Activated CD4-positive, alpha-beta T cell treated with anti-CD3 and anti-CD28 coated beads for 36 hours (primary cell): ENCODE results near the gene ASTN2. TPM values are rescaled to one million over a fixed set of nuclear protein-coding genes. Genes with fewer than 3 reads are reported as not detected.

ENCODE experiments used
- ATAC-seq: fragments of 200-7000 bp; cut with Tn5 transposase; one replicate; pipeline ENCODE4 v1.10.0; 2021; ENCODE audit warnings: mild to moderate bottlenecking, moderate library complexity
- CTCF ChIA-PET: fragments of 350-600 bp; sonication (Branson Sonifier 250); formaldehyde crosslinking; loops from one replicate; lab custom pipeline; 2021; ENCODE audit warnings: antibody characterized with exemption; lab: Charles Lee
- POLR2A ChIA-PET: fragments of 350-600 bp; sonication (Branson Sonifier 250); formaldehyde crosslinking; loops from one replicate; lab custom pipeline; 2021; ENCODE audit warnings: antibody characterized with exemption, inconsistent platforms; lab: Charles Lee
- DNase-seq: peaks from one replicate; pipeline ENCODE4 v3.0.0-alpha.2; 2020
- H3K27ac Mint-ChIP-seq: one replicate; pipeline ENCODE4 v1.8.0; 2021; ENCODE audit warnings: mixed read lengths
- H3K27me3 Mint-ChIP-seq: one replicate; pipeline ENCODE4 v1.8.0; 2021; ENCODE audit warnings: mixed read lengths
- H3K36me3 Mint-ChIP-seq: one replicate; pipeline ENCODE4 v1.8.0; 2021; ENCODE audit warnings: low read depth, mixed read lengths
- H3K4me1 Mint-ChIP-seq: one replicate; pipeline ENCODE4 v1.8.0; 2021; ENCODE audit warnings: mixed read lengths
- H3K4me3 Mint-ChIP-seq: one replicate; pipeline ENCODE4 v1.8.0; 2021; ENCODE audit warnings: mild to moderate bottlenecking, moderate library complexity, mixed read lengths
- H3K9me3 Mint-ChIP-seq: one replicate; pipeline ENCODE4 v1.8.0; 2021; ENCODE audit warnings: low read depth, mixed read lengths
- intact Hi-C, 2 experiments: fragments of 100-400 bp; cut with DNase I in 1 of 2; cut with micrococcal nuclease in 1 of 2; formaldehyde crosslinking; loops; one replicate each; pipeline versions ENCODE4 v1.14.2 to v1.15.1; 2022 to 2024; cut with DNase I, micrococcal nuclease
- total RNA-seq, 2 experiments: library from RNA; stranded (reverse); gene quantifications; one replicate each; pipeline ENCODE4 v1.2.3, GENCODE V29; 2021

Gene ASTN2
- total RNA-seq, 2 experiments from 2014 or later: 3.0 to 4.2 TPM

DNA sequence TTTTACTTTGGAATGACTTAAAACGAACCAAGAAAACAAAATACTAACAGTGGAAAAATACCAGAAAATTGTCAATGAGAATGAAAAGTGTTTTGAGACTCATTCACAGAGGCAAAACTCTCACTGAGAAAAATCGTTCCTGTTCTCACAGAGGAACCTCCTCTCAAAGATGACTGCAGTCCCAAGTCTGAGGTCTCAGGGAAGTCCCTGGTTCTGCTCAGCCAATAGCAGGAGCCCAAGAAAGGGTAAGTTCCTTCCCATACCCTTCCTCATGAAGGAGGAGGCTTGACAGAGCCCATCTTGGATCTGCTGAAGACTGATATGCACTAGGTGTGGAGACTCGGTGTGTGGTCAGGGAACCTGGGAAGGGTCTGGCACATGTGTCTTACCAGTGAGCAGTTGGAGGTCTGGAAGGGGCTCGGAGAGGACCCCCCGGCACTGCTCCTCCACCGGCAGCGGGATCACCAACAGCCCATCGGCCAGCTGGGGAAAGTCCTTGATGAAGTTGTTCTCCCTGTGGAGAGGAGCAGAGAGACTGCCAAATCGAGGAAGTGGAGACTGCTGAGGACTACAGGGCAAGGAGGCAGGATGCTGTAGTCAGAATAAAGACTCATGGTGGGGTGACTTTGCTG is 681.7 kb downstream of the ASTN2 start:
- intact Hi-C loops: loop anchor here in 1 of 2 experiments (10.0 kb wide), 1 partner anchor 542 kb away; no protein-coding TSS in a partner anchor
- ATAC-seq (no peak), DNase-seq (no peak)
- POLR2A ChIA-PET: no interaction called here
- Mint-ChIP-seq H3K27ac (no peak overlapping the region), H3K9me3 (no peaks in the 10 kb centered on the region), H3K27me3 (peaks cover 18% of the 10 kb centered on the region), H3K4me3 (no peak overlapping the region), H3K36me3 (no peaks in the 10 kb centered on the region), H3K4me1 (no peaks in the 10 kb centered on the region)
- CTCF ChIA-PET: no interaction called here

- ChIA-PET POLR2A (no interaction called here), CTCF (interaction anchor here (3.6 kb wide), 1 partner anchor 10 kb away, joined by 14 read pairs; no protein-coding TSS in a partner anchor)
- Mint-ChIP-seq H3K9me3 (no peaks in the 10 kb centered on the region), H3K4me3 (no peak overlapping the region), H3K27ac (no peak overlapping the region), H3K27me3 (peaks cover 5% of the 10 kb centered on the region), H3K36me3 (no peaks in the 10 kb centered on the region), H3K4me1 (no peaks in the 10 kb centered on the region)
- intact Hi-C loops: no loop called here
- no peak for DNase-seq
- no peak for ATAC-seq
Observed at GRCh38 chr9:116726602-116727001, 688.3 kb downstream of the ASTN2 start.

GRCh38 chr9:116724123-116724522 is 690.7 kb downstream of the ASTN2 start:
- POLR2A ChIA-PET: no interaction called here
- Mint-ChIP-seq H3K4me1 (no peaks in the 10 kb centered on the region), H3K4me3 (no peak overlapping the region), H3K27me3 (peaks cover 10% of the 10 kb centered on the region), H3K36me3 (peaks cover 2% of the 10 kb centered on the region), H3K27ac (no peak overlapping the region), H3K9me3 (no peaks in the 10 kb centered on the region)
- intact Hi-C loops: no loop called here
- DNase-seq: no peak
- CTCF ChIA-PET: interaction anchor here (0.6 kb wide), 1 partner anchor 20 kb away, joined by 3 read pairs; no protein-coding TSS in a partner anchor
- no peak for ATAC-seq

DNA sequence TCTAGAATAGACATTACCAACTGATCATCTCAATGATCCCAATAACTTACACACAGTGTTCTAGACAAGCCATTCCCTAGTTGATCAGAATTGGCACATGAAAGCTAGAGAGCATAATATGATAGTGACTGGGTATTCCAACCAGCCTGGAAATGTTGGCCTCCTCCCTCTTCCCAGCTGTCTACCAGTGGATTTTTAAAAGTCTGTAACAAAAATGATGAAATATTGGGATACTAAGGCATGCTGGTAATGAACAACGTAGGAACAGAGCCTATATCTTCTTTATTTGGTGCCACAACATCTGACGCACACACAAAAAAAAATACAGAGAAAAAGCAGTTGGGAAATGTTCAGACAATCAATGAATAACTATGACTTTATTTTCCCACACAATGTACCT is 692.9 kb downstream of the ASTN2 start:
- no peak for DNase-seq
- intact Hi-C loops: no loop called here
- no peak overlapping the region for H3K4me3 Mint-ChIP-seq

DNA sequence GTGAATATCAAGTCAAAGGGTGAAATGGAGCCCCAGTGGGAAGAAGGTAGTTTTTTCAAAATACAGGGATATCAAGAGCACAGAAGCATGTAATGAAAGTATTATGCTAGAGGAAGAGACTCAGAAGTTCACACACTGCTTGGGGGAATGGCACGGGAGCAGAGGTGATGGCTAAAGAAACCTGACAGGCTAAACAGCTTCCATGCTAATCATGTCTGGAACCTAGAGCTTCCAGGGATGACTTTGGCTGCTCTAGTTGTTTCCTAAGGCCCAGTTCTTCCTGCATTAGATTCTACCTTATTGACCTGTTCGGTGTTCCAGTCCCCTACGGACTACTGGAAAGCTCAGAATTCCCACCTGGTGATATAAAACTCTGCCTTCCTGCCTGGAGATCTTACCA is 693.4 kb downstream of the ASTN2 start:
- CTCF ChIA-PET: interaction anchor here (0.5 kb wide), 1 partner anchor 228 kb away, joined by 3 read pairs; no protein-coding TSS in a partner anchor
- Mint-ChIP-seq H3K4me1 (no peaks in the 10 kb centered on the region), H3K27me3 (peaks cover 5% of the 10 kb centered on the region), H3K4me3 (no peak overlapping the region), H3K27ac (no peak overlapping the region), H3K9me3 (no peaks in the 10 kb centered on the region), H3K36me3 (peaks cover 2% of the 10 kb centered on the region)
- POLR2A ChIA-PET: no interaction called here
- ATAC-seq (no peak), DNase-seq (no peak)
- intact Hi-C loops: no loop called here

More for the DNA sequence above, 692.9 kb downstream of the ASTN2 start:
- H3K4me1 Mint-ChIP-seq: no peaks in the 10 kb centered on the region
- no peak overlapping the region for H3K27ac Mint-ChIP-seq
- H3K27me3 Mint-ChIP-seq: peaks cover 5% of the 10 kb centered on the region
- ChIA-PET CTCF (interaction anchor here (0.5 kb wide), 1 partner anchor 228 kb away, joined by 3 read pairs; no protein-coding TSS in a partner anchor), POLR2A (no interaction called here)
- H3K9me3 Mint-ChIP-seq: no peaks in the 10 kb centered on the region
- ATAC-seq: no peak
- H3K36me3 Mint-ChIP-seq: peaks cover 2% of the 10 kb centered on the region

- CTCF ChIA-PET: no interaction called here
- DNase-seq: no peak
- POLR2A ChIA-PET: no interaction called here
- Mint-ChIP-seq H3K9me3 (no peaks in the 10 kb centered on the region), H3K36me3 (peaks cover 2% of the 10 kb centered on the region), H3K27ac (no peak overlapping the region), H3K4me1 (no peaks in the 10 kb centered on the region), H3K4me3 (no peak overlapping the region), H3K27me3 (peaks cover 5% of the 10 kb centered on the region)
- no peak for ATAC-seq
- intact Hi-C loops: no loop called here
Observed at GRCh38 chr9:116720111-116720510, 694.7 kb downstream of the ASTN2 start.

GRCh38 chr9:116718111-116718510 is 696.7 kb downstream of the ASTN2 start:
- ATAC-seq: no peak
- POLR2A ChIA-PET: no interaction called here
- no peak overlapping the region for H3K27ac Mint-ChIP-seq
- no peaks in the 10 kb centered on the region for H3K9me3 Mint-ChIP-seq
- no peak overlapping the region for H3K4me3 Mint-ChIP-seq
- peaks cover 2% of the 10 kb centered on the region for H3K36me3 Mint-ChIP-seq
- DNase-seq: no peak
- CTCF ChIA-PET: no interaction called here
- no peaks in the 10 kb centered on the region for H3K4me1 Mint-ChIP-seq
- H3K27me3 Mint-ChIP-seq: peaks cover 5% of the 10 kb centered on the region
- intact Hi-C loops: no loop called here

- POLR2A ChIA-PET: no interaction called here
- Mint-ChIP-seq H3K4me1 (no peaks in the 10 kb centered on the region), H3K27me3 (peaks cover 5% of the 10 kb centered on the region), H3K4me3 (no peak overlapping the region), H3K9me3 (no peaks in the 10 kb centered on the region), H3K27ac (no peak overlapping the region), H3K36me3 (peaks cover 2% of the 10 kb centered on the region)
- no peak for ATAC-seq
- CTCF ChIA-PET: no interaction called here
- intact Hi-C loops: no loop called here
- DNase-seq: no peak
Observed at GRCh38 chr9:116717150-116717549, 697.7 kb downstream of the ASTN2 start.

- no peak for ATAC-seq
- H3K27ac Mint-ChIP-seq: no peak overlapping the region
- POLR2A ChIA-PET: no interaction called here
Observed at GRCh38 chr9:116716438-116716837, 698.4 kb downstream of the ASTN2 start.

GRCh38 chr9:116715751-116716150 is 699.1 kb downstream of the ASTN2 start:
- ChIA-PET CTCF (no interaction called here), POLR2A (no interaction called here)
- peaks cover 5% of the 10 kb centered on the region for H3K27me3 Mint-ChIP-seq
- ATAC-seq (no peak), DNase-seq (no peak)
- no peaks in the 10 kb centered on the region for H3K4me1 Mint-ChIP-seq
- intact Hi-C loops: no loop called here
- no peak overlapping the region for H3K4me3 Mint-ChIP-seq
- H3K27ac Mint-ChIP-seq: no peak overlapping the region
- peaks cover 2% of the 10 kb centered on the region for H3K36me3 Mint-ChIP-seq
- H3K9me3 Mint-ChIP-seq: no peaks in the 10 kb centered on the region

More at GRCh38 chr9:116716438-116716837, 698.4 kb downstream of the ASTN2 start:
- no peak for DNase-seq
- intact Hi-C loops: no loop called here
- no peaks in the 10 kb centered on the region for H3K4me1 Mint-ChIP-seq
- peaks cover 2% of the 10 kb centered on the region for H3K36me3 Mint-ChIP-seq
- CTCF ChIA-PET: no interaction called here
- no peaks in the 10 kb centered on the region for H3K9me3 Mint-ChIP-seq
- H3K27me3 Mint-ChIP-seq: peaks cover 5% of the 10 kb centered on the region
- H3K4me3 Mint-ChIP-seq: no peak overlapping the region

DNA sequence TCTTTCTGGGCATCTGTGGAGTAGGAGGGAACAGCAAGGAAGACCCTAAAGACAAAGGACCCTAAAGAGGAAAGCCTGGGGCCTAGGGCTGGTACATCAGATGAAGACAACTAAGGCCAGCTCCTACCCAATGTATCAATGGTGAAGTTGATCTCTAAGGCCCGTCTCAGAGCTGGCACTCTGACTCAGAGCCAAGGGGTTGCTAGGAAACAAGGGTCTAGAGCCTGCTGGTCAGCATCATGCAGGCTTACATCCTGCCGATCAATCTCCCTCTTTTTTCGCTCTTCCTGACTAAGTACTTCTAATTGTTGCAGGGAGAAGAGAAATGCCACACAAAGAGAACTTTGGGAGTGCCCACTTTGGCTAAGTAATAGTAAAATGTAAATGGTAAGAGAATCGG is 701.6 kb downstream of the ASTN2 start:
- no peak overlapping the region for H3K4me3 Mint-ChIP-seq
- H3K27ac Mint-ChIP-seq: no peak overlapping the region
- H3K27me3 Mint-ChIP-seq: no peaks in the 10 kb centered on the region
- DNase-seq (no peak), ATAC-seq (no peak)
- intact Hi-C loops: no loop called here
- ChIA-PET POLR2A (no interaction called here), CTCF (no interaction called here)
- no peaks in the 10 kb centered on the region for H3K9me3 Mint-ChIP-seq
- no peaks in the 10 kb centered on the region for H3K4me1 Mint-ChIP-seq
- no peaks in the 10 kb centered on the region for H3K36me3 Mint-ChIP-seq

DNA sequence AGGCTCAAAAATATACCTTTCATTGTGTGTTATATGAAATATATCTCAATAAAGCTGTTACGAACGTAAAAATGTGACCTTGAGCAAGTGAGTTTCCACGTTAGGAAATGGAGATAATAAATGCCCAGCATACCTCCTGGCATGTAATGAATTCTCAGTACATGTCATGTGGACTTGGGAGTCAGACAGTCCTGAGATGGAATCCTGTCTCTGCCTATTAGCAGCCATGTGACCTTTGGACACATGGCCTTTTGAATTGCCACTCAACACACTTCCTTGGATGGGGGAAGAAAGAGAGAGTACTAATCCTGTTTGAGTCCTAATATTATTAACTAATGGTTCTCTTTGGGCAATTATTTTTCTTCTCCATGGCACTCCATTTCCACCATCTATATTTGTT is 702.1 kb downstream of the ASTN2 start:
- Mint-ChIP-seq H3K27ac (no peak overlapping the region), H3K27me3 (no peaks in the 10 kb centered on the region), H3K4me3 (no peak overlapping the region), H3K36me3 (no peaks in the 10 kb centered on the region), H3K9me3 (no peaks in the 10 kb centered on the region), H3K4me1 (no peaks in the 10 kb centered on the region)
- ATAC-seq (no peak), DNase-seq (no peak)
- intact Hi-C loops: no loop called here
- ChIA-PET CTCF (no interaction called here), POLR2A (no interaction called here)
